C4-2B (cell line): ENCODE data around the gene ZHX3.

Source experiments
- H3K27ac ChIP-seq: fragments of 450-650 bp; 2 replicates; pipeline ENCODE4 v1.5.1; 2017
- CTCF ChIP-seq: fragments of 450-650 bp; conservative IDR thresholded peaks from 2 replicates; pipeline ENCODE4 v1.5.1; 2017; ENCODE audit warnings: mild to moderate bottlenecking
- ZFX ChIP-seq: fragments of 450-650 bp; IDR thresholded peaks from 2 replicates; pipeline ENCODE4 v1.6.1; 2017

Gene ZHX3

GRCh38 chr20:41214666-41215065 is 102.9 kb downstream of the ZHX3 start:
- no peak overlapping the region for H3K27ac ChIP-seq
- TF ChIP-seq ZFX = no peak
- TF ChIP-seq CTCF = no peak

- H3K27ac ChIP-seq = no peak overlapping the region
- TF ChIP-seq CTCF (no peak), ZFX (no peak)
Observed at GRCh38 chr20:41214202-41214601, 103.3 kb downstream of the ZHX3 start.

DNA sequence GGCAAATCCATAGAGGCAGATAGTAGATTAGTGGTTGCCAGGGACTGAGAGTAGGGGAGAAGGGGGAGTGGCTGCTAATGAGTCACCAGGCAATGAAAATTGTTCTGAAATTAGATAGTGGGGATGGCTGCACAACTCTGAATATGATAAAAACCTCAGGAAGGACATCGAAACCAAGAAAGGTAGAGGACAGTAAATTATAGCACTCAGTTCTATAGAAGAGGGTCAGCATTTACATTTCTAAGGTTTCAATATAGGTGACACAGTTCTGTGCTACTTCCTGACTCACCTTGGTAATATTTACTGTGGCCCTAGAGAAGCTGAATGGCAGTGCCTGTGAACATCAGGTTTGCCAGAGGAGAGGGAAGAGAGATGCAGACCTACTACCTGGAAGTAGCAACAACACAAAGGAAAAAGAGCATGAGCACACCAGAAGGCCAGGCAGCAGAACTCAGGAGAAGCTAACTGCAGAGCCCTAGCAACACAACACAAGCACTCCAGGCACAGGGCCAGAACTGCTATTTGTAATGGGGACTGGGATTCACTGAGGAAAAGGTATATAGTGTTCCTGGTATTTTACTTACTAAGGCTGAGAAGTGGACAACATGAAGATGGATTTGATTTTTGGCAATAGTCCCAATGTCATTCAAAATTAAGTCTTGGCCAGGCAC is 104.2 kb downstream of the ZHX3 start:
- TF ChIP-seq ZFX = no peak
- TF ChIP-seq CTCF = no peak
- no peak overlapping the region for H3K27ac ChIP-seq

- TF ChIP-seq ZFX (no peak), CTCF (no peak)
- no peak overlapping the region for H3K27ac ChIP-seq
Observed at GRCh38 chr20:41205313-41205712, 112.2 kb downstream of the ZHX3 start.

DNA sequence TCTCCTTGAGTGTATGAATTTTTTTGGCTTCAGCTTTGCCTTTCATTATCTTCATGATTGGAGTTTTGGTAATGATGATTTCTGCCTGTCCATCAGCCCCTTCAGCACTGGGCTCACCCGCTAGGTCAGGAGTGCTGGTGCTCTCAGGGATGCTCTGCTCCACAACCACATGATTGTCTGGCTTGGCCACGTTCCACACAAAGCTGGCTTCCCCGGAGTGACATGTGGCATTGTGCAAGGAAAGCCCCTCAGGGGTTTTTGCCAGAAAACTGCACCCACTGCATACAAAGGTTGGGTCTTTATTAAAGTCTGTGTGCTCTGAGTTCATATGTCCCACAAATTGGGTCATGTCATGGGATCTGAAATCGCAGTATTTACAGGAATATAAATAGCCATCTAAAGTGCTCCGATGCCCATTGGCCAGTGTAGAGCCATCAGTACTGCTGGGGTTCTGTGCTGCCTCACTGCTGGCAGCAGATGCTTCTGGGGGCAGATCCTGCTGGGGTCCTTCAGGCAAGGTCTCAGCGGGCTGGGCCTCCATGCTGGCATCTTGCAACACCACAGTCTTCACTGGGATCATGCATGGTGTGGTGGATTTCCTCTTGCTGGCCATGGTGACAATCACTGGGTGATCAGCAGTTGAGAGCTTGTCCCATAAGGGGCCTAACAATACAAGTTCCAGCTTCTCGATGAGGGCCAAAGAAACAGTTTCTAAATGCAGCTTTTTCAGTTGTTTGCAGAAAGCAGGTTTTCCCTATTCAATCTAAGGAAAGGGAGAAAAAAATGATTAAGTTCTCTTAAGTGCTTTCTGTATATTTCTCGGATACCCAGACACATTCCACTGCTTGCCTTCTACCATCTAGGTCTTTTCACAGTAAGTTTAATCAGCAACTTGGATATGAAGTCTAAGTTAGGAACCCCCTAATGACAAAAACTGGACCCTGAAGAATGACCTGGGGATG is 112.9 kb downstream of the ZHX3 start:
- TF ChIP-seq ZFX = no peak
- no peak for TF ChIP-seq CTCF
- no peak overlapping the region for H3K27ac ChIP-seq

- TF ChIP-seq ZFX = no peak
- TF ChIP-seq CTCF = no peak
- H3K27ac ChIP-seq = no peak overlapping the region
Observed at GRCh38 chr20:41203660-41204059, 113.9 kb downstream of the ZHX3 start.

DNA sequence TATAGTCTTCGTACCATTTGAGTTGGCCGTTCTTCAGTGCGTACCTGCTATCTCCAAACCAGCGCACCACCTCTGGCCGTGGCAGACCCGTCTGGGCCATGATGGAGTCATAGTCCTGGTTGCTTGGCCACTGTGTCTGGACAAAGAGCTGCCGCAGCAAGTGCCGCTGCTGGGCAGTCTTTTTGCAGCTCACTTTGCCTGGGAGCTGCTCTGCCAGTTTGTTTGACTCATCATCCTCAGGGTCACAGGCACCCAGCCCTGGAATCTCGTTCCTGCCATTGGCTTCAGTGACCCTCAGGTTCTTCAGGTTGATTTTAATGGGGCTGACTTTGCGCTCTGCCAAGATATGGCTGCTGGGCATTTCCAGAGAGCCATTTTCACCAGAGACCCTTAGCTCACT is 115.1 kb downstream of the ZHX3 start:
- TF ChIP-seq CTCF = no peak
- TF ChIP-seq ZFX = no peak
- H3K27ac ChIP-seq = no peak overlapping the region
